Activated CD8-positive, alpha-beta memory T cell treated with anti-CD3 and anti-CD28 coated beads, Interleukin-2, amount 50 U/mL, for 4 hours (primary cell): Measurements from ENCODE around the gene C3orf18.

Source experiments
- DNase-seq: peaks from one replicate; pipeline ENCODE4 v3.0.0-alpha.2; 2020

Gene C3orf18

GRCh38 chr3:50567386-50568167, at the start of gene C3orf18:
Gene C3orf18, minus strand, starts transcription at chr3:50567747. Its CDS starts 2,048 bp downstream, at chr3:50565699.
- peak; percentile 95 for DNase-seq

GRCh38 chr3:50616770-50617095, 49.2 kb upstream of the C3orf18 start:
- peak; percentile 94 for DNase-seq

- peak; percentile 82 for DNase-seq
Measured at GRCh38 chr3:50616003-50616769, 48.6 kb upstream of the C3orf18 start.

DNA sequence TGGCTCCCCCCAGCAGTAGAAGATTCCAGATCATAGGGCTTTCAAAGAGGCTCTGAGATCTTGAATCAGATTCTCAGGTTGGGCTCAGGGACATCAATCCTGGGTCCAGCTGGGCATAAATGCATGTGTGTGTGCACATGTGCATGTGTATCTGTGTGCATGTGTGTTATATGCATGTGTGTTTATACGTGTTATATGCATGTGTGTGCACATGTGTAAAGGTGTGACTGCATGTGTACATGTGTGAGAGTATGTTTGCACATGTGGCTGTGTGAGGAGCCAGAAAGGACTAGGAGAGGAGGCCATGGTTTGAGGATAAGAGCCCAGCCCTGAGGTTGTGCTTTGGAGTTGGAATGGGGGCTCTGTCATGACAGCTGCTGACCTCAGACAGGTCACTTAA, 47.6 kb upstream of the C3orf18 start:
- no peak for DNase-seq

DNA sequence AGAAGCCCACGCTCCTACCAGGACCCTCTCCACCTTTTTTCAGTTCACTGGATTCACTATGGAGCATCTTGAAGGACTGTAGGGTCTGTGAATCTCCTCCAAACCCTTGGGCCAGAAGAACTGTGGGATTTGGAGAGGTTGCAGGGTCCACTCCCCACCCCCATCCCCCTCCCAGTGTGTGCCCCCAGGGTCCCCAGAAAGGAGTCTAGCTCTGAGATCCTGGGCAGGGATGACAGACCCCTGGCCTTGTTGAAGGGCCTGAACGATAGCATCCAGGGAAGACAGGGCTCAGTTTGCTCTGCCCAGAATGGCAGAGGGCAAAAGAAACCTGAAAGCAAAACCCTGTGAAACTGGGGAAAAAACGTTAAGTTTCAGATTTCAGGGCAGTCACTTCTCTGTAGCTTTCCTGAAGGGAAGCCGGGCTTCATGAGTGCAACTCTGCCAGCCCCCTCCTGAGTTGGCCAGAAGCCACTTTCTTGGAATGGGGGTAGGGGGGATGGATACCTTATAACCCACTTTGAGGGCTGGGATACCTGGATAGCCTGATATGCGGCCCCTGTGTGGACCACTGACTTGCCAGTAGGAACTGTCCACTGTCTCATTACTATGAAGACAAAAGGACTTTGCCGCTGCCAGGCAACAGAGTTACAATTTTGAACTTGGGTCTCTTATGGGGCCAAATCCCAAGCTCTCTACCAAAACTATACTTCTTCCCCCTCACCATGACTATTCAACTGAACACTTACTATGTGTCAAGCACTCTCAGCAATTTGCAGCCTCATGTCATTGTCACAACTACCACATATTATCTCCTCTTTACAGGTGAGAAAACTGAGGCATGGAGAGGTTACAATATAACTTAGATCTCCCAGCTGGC, 45.7 kb upstream of the C3orf18 start:
- no peak for DNase-seq

- DNase-seq = no peak
Measured at GRCh38 chr3:50612234-50612882, 44.8 kb upstream of the C3orf18 start.

DNA sequence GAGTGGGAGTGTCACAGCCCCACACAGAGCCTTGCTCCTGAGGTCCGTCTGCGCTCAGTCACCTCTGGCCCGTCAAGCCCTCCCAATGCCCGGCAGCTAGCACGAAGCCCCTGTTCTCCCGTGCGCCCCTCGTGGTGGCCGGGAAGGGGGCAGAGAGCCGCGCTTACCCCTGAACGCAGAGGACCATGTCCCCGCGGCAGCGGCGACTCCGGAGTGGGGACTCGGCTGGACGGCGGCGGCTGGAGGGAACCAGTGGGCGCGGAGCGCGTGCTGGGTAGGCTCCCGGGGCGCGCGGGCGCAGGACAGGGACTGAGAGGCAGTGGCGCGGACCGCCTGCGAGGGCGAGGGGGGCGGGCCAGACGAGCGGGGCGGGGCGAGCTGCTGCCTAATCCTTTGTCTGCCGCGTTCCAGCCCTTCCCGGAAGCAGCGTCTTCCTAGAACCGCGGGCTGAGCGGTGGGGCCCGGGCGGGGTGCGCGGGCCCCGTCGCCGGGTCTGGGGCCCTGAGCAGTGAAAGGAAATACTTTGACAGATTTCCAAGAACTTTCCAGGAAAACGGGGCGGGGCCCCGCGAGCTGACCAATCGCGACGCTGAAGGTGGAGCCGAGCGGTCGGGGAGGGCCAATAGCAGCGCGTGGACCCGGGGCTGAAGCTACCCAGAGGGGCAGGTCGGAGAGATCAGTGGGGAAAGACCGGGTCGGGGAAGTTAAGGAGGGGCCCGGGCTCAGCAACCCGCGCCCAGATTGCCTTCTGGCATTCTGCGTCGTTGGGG, 44.1 kb upstream of the C3orf18 start, which contains the start of gene CISH:
Gene CISH (minus strand): TSS at position 311 of the 770 bp plus-strand sequence. CDS start 124 bp downstream, at position 187.
- peak; percentile 91 for DNase-seq

DNA sequence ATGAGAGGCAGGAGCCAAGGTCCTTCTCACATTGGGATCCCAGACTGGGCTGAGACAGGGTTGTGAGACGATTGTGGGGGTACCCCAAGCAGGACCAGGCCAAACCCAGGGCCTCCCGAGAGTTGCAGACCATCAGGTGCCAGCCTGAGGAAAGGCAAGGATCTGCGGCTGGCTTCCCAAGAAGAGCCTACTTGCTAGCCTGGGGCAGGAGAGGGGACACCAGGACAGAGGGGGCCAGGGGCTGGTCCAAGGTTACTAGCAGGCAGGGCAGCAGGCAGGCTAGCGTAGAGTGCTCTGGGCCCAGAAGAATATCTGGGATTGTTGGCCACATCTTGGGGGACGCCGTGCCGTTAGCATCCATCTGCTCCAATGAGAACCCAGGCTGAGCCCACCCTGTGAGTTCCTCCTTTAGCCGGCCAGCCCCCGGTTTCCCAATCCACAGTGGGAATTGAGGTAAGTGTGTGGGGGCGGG, 43.5 kb upstream of the C3orf18 start:
- no peak for DNase-seq

GRCh38 chr3:50610181-50610971, 42.8 kb upstream of the C3orf18 start:
- peak; percentile 46 for DNase-seq

DNA sequence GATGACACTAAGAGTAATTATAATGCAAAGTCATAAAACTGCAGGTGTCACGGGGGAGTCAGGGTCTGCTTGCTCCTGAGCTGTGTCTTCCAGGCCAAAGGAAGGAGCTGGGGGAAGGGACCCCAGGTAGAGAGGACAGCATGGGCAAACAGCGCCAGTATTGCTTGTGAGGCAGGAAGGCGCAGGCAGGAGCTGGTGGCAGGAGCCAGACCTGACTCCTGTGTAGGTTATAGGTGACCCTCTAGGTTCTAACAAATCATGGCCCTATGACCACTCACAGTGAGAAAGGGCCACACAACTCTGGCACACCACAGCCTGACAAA, 42.2 kb upstream of the C3orf18 start:
- DNase-seq = no peak

GRCh38 chr3:50609071-50609762, 41.7 kb upstream of the C3orf18 start:
- no peak for DNase-seq

DNA sequence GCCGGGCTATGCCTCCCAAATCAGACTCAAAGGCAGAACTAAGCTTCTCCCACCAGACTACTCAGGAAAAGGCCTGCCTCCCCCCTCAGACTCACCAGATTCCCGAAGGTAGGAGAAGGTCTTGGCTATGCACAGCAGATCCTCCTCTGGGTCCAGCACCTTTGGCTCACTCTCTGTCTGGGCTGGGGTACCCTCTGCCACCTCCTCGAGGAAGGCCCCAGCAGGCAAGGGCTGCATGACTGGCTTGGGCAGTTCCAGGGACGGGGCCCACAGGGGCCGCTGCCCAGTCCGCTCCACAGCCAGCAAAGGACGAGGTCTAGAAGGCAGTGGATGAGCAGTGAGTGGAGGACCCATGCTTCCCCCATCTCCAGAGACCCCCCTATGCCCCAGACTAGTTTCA, 40.7 kb upstream of the C3orf18 start:
- DNase-seq = no peak

GRCh38 chr3:50607271-50608091, 39.9 kb upstream of the C3orf18 start:
- DNase-seq = no peak

DNA sequence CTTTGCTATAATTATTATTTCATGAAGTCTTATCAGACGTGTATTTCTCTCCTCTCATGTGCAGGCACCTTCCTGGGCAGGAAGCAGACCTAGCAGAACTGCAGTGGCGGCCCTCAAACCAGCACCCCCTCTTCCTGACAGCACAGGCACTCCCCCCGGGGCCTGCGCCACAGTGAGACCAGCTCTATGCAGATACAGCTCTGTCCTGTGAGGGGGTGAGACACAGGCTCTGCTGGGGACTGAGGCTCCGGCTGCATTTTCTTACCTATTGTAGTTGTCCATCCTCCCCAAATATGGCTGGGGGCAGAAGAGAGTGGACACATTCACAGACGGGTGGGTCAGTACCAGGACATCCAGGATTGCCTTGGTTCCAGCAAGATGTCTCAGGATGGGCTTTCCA, 39.0 kb upstream of the C3orf18 start:
- DNase-seq = peak; percentile 45

DNA sequence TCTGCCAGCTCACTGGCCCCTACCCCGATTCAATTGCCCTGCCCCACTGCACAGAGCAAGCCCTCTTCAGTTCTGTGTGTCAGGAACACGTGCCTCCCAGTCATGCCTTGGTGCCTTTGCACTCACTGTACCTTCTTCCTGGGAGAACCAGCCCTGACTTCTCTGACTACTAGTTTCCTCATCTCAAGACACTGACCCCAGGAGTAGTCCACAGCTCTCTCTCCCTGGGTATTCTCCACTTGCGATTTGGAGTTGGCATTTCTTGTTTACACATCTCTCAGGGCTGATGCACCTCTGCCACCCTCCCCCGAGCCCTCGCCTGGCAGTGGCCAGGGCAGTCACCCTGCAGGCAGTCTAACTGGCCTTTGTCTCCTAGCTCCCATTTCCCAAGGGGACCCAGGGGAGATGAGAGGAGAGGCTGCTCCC, 38.4 kb upstream of the C3orf18 start:
- DNase-seq = no peak

- DNase-seq = no peak
Measured at GRCh38 chr3:50604628-50605588, 37.4 kb upstream of the C3orf18 start.

- no peak for DNase-seq
Measured at GRCh38 chr3:50604110-50604621, 36.6 kb upstream of the C3orf18 start.
